ENCODE results near the gene DUOXA2. TPM values are rescaled to one million over a fixed set of nuclear protein-coding genes. Genes with fewer than 3 reads are reported as not detected.

DUOXA2 gene
- total and polyA plus RNA-seq, 8 donors: 0.11 to 0.25 (median 0.18) TPM; not detected in 3

- TF ChIP-seq CTCF (IDR thresholded peaks at IDR 0.05): no peak
- H3K27me3 ChIP-seq: peaks cover 25 to 81% of the 10 kb centered on the region in 2 donors
- H3K4me3 ChIP-seq: peak within 1 kb of the TSS; percentile 27 to 46
- ATAC-seq (peak; percentile 87), DNase-seq (peak in 3 of 4 donors; percentile 29 to 94 (median 75))
- H3K36me3 ChIP-seq: no peaks in the 10 kb centered on the region
- no peaks in the 10 kb centered on the region for H3K9me3 ChIP-seq
- intact Hi-C loops (cut with DNase I): no loop called here
- peaks cover 0 to 14% of the 10 kb centered on the region in 2 donors for H3K4me1 ChIP-seq
- H3K27ac ChIP-seq: peak within 1 kb of the TSS; percentile 50 to 76
These were observed 15.6 kb downstream of the DUOXA2 start, which contains the start of the genes DUOX1 and DUOXA1 for GRCh38 chr15:45129651-45130129. TSS of gene DUOX1 (plus strand) at chr15:45129994. CDS start at chr15:45131967, 1,973 bp downstream. TSS of gene DUOXA1 (minus strand) at chr15:45129879. CDS start at chr15:45123014, 6,865 bp downstream.

DNA sequence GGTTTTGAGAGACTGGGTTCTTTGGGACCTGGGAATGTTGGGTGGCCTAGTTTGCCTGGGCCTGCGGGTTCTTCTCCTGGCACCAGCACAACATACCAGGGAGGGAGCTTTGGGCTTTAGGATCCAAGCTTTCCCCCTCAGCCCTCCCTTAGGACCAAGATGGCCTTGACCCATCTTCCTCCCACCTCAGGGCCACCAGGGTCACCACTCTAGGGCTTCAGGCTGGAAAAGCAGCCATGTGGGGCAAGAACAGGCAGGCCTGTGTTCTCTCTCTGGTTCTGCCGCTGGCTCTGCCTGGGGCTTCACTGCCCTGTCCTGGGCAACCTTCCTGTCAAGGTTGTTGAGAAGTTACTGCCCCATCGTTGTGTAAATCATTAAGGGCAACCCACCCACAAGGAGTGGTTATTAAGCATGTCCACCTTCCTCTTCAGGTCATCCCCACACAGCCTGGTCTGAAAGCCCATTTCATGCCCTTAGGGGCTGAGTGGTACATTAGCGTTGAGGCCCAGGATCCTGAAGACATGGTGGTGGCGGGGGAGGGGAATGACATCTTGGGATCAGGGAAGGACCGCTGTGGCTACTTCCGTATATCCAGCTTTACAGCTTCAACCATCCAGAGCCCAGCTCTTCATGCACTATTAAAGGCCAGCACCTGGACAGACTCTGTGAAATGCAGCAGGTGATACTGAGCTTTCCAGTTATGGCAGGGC lies 16.3 kb downstream of the DUOXA2 start:
- ATAC-seq: peak; percentile 2
- peak overlapping the region; percentile 27 to 46 for H3K4me3 ChIP-seq

GRCh38 chr15:45131510-45131909 lies 17.4 kb downstream of the DUOXA2 start:
- intact Hi-C loops (cut with DNase I): no loop called here
- H3K4me3 ChIP-seq: peak overlapping the region in 1 of 2 donors; percentile 46
- no peaks in the 10 kb centered on the region for H3K9me3 ChIP-seq
- ATAC-seq: peak; percentile 33
- no peak for TF ChIP-seq CTCF (IDR thresholded peaks at IDR 0.05)
- no peaks in the 10 kb centered on the region for H3K36me3 ChIP-seq
- peaks cover 28 to 87% of the 10 kb centered on the region in 2 donors for H3K27me3 ChIP-seq
- DNase-seq: no peak
- peak overlapping the region in 1 of 2 donors; percentile 76 for H3K27ac ChIP-seq
- H3K4me1 ChIP-seq: peaks cover 0 to 21% of the 10 kb centered on the region in 2 donors

More for the DNA sequence above, 16.3 kb downstream of the DUOXA2 start:
- peak overlapping the region; percentile 50 to 76 for H3K27ac ChIP-seq
- intact Hi-C loops (cut with DNase I): no loop called here
- no peak for TF ChIP-seq CTCF (IDR thresholded peaks at IDR 0.05)
- peaks cover 28 to 81% of the 10 kb centered on the region in 2 donors for H3K27me3 ChIP-seq
- H3K9me3 ChIP-seq: no peaks in the 10 kb centered on the region
- H3K4me1 ChIP-seq: peaks cover 0 to 21% of the 10 kb centered on the region in 2 donors
- peak in 1 of 4 donors; percentile 32 for DNase-seq
- no peaks in the 10 kb centered on the region for H3K36me3 ChIP-seq

DNA sequence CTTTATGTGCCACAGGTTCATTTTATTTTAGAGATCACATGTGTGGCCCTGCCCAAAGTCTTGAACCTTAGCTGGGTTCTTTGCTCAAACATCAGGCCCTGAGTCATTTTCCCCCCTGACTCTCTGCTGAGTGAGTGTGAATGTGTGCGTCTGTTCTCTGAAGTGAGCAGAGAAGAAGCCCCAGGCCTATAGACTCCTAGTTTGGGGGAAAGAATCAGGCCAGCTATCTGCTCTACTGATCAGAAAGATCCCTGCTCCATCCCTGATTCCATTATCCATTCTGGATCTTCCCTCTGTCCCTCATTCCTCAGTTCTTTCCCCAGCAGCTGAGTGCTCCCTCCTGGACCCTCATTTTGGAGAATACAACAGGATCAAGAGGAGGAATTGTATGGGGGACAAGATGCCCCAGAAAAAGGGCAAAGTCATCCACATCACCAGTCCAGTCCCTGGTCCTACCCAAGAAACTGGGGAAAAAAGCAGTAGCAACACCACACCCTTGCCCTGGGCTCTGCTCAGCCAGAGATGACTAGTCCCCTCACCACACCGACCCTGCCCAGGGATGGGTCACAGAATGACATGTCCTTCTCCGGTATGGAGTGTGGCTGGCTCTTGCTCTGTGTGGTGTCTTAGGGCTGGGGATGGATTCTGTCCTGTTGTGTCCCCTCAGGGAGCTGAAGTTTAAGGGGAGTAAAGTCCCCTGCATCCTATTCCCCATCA lies 18.9 kb downstream of the DUOXA2 start:
- Histone ChIP-seq H3K9me3 (no peaks in the 10 kb centered on the region), H3K4me3 (peak overlapping the region in 1 of 2 donors; percentile 46), H3K27me3 (peaks cover 32 to 83% of the 10 kb centered on the region in 2 donors), H3K36me3 (no peaks in the 10 kb centered on the region), H3K4me1 (peaks cover 0 to 21% of the 10 kb centered on the region in 2 donors), H3K27ac (no peak overlapping the region)
- DNase-seq (no peak), ATAC-seq (no peak)
- intact Hi-C loops (cut with DNase I): no loop called here
- no peak for TF ChIP-seq CTCF (IDR thresholded peaks at IDR 0.05)

DNA sequence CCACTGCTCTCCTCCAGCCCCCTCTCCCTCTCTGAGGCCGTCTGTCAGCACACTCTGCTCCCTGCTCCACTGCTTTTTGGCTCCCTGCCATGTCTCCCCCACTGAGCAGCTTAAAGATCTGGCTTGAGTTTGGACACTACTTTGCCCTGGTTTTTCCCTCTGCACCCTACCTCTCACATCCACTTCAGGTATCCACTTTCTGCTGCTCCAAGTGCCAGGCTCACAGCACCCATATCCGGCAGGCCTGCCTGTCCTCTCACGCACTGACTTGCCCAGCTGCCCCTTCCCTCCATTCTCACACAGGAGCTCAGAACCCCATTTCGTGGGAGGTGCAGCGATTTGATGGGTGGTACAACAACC lies 19.4 kb downstream of the DUOXA2 start:
- peaks cover 28 to 78% of the 10 kb centered on the region in 2 donors for H3K27me3 ChIP-seq
- H3K4me3 ChIP-seq: no peak overlapping the region

More for the DNA sequence above, 19.4 kb downstream of the DUOXA2 start:
- H3K4me1 ChIP-seq: peaks cover 0 to 23% of the 10 kb centered on the region in 2 donors
- ATAC-seq (peak; percentile 10), DNase-seq (no peak)
- no peak for TF ChIP-seq CTCF (IDR thresholded peaks at IDR 0.05)
- no peaks in the 10 kb centered on the region for H3K36me3 ChIP-seq
- no peaks in the 10 kb centered on the region for H3K9me3 ChIP-seq
- intact Hi-C loops (cut with DNase I): no loop called here
- no peak overlapping the region for H3K27ac ChIP-seq

Data from left lung (tissue), 10 donors.